Ureter (tissue), 1 donor: ENCODE results near the gene DLGAP4. TPM values are rescaled to one million over a fixed set of nuclear protein-coding genes. Genes with fewer than 3 reads are reported as not detected.
"Not testable (repeated sequence)": the region's sequence is repeated elsewhere in the genome, so short reads cannot be mapped to it uniquely, and the experiment has no call there.

Source experiments
- DNase-seq: peaks from one replicate; pipeline ENCODE4 v3.0.0-alpha.2; 2020; ENCODE audit warnings: low spot score
- total RNA-seq: library from RNA; stranded (reverse); gene quantifications from one replicate; pipeline ENCODE4 v1.2.4, GENCODE V29; 2023
- donor health status: DM: yes; HTN: yes; CAD: no.

DLGAP4 gene
- total RNA-seq, 1 donor from 2014 or later = 78.5 TPM

DNA sequence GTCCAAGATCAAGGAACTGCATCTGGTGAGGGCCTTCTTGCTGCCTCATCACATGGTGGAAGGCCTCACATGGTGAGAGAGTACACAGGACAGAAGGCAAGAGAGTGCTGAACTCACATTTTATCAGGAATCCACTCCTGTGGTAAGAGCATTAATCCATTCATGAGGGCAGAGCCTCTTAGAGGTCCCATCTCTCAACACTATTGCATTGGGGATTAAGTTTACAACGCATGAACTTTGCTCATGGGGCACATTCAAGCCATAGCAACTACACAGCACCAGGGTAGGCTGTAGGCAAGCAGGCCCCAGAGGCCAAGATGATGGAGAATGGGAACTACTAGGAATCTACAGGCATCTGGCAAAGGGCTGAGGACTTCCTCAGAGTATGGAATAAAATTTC, 257.2 kb downstream of the DLGAP4 start:
- DNase-seq = no peak

DNA sequence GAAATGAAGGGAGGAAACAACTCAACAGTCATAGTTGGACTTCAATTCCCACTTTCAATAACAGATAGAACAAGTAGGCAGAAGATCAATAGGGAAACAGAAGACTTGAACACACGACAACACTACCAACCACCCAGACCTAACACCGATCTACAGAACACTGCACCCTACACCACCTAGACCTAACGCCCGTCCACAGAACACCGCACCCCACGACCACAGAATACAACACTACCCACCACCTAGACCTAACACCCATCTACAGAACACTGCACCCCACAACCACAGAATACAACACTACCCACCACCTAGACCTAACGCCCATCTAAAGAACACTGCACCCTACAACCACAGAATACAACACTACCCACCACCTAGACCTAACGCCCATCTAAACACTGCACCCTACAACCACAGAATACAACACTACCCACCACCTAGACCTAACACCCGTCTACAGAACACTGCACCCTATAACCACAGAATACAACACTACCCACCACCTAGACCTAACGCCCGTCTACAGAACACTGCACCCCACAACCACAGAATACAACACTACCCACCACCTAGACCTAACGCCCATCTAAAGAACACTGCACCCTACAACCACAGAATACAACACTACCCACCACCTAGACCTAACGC, 258.1 kb downstream of the DLGAP4 start:
- not testable (repeated sequence) for DNase-seq

DNA sequence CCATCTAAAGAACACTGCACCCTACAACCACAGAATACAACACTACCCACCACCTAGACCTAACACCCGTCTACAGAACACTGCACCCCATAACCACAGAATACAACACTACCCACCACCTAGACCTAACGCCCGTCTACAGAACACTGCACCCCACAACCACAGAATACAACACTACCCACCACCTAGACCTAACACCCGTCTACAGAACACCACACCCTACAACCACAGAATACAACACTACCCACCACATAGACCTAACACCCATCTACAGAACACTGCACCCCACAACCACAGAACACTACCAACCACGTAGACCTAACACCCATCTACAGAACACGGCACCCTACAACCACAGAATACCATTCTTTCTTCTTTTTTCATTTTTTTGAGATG, 258.6 kb downstream of the DLGAP4 start:
- DNase-seq = not testable (repeated sequence)

DNA sequence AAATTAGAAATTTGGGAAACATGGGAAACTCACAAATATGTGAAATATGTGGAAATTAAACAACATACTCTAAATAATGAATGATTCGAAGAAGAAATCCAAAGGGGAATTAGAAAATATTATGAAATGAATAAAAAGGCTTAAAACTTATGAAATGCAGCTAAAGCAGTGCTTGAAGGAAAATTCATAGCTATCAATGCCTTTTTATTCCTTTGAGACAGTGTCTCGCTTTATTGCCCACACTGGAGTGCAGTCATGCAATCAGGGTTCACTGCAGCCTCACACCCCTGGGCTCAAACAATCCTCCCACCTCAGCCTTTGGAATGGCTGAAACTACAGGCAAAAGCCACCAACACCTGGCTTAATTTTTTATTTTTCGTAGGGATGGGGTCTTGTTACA, 259.4 kb downstream of the DLGAP4 start:
- no peak for DNase-seq

DNA sequence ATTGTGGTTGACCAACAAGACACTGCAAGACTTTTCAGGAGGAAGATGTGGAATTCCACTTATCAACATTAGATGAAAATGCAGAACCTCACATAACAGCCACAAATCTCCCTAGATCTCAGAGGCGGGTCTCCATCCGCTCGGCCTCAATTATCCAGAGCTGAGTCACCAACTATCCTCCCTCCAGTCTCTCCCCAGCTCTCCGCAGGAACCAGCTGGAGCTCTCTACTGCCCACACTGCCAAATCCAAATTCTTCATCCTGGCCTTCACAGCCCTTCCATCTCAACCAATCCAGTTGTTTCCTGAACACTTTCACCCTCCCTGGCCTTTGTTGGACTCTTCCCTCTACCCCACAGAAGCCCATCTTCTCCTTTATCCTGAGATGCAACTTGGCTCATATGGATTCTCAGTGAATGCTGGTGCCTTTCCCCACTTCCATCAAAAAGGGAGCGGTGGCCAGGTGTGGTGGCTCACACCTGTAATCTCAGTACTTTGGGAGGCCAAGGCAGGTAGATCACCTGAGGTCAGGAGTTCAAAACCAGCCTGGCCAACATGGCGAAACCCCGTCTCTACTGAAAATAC, 263.8 kb downstream of the DLGAP4 start:
- DNase-seq = no peak

DNA sequence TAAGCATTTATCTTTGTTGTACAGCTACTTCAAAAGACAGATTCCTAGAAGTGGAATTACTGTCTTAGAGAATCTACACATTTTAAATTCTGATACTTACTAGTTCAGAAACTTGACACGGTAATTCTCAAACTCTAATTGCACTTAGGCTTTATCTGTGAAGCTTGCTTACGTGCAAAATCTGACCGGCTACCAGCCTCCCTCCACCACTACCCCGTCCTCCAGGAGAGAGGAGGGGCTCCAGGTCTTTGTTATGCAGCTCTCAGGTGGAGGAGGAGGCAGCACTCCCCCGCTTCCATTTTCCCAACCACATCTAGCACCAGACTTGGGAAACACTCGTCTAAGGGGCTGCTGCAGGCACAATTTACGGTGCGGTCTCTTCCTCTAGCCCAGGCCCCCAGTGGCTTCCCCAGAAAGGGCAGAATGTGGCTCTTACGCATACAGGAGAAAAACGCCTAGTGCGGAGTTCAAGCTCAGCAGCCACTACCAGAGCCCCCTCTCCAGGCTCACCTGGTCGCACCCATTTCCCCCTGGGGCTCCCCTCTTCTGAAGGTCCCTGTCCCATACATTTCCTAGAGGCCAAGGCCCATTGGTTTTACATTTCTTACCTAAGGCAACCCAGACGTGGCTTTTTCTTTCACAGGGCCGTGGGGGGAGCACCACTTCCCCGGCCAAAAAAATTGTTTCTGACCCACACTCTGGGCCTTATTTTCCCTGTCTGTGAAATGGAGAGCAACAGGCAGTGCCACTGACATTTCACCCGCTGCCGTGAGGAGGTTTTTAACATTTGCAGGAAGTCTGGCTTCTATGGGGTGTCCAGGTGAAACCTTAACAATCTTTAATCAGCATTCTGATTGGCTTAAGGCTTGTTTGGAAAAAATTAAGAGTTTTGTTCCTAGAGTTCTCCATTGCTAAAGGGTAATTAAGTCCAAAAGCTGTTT, 265.7 kb downstream of the DLGAP4 start:
- no peak for DNase-seq

DNA sequence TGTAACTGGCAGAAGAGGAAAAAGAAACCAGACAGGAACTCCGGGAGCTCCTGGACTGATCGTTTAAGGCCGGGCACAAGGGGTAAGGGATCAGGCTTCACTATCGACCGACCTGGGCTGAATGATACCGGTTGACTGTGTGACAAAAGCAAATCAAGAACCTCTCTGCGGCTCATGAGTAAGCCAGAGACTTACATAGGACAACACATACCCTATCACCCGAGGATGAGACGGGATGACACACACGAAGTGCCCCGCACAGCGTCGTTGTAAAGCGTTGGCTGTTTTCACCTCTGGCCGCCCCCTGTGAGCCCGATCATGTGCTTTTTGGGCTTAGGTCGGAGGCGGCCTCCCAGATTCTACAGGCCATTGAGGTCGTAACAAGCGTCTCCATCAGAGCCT, 266.6 kb downstream of the DLGAP4 start:
- no peak for DNase-seq

DNA sequence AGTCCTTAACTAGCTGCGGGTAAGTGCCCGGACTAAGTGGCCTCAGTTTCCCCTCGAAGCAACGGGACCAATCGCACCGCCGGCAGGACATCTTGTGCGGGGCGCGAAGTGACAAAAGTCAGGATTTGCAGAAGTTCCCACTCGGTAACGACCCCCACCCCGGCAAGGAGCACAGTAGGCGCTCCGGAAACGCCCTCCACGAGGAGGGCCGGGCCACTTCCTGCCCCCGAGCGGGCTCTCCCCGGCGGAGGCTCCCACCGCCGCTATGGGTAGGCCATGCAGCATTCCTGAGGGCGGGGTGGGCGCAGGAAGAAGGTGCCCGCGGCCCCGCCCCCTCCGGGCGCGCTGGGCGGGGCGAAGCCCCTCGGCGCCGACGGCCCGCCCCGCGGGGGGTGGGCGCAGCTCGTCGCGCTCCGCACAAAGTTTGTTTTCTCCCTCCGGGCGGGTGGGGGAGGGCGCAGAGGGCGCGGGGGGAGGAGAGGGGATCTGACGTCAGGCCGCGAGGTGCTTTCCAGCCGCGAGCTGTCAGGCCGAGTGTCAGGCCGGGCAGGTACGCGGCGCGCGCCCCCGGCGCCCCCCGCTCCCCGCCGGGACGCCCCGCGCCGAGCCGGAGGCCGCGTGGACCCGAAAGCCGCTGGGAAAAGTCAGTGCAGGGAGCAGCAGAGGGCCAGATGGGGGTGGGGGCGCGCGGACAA, 267.1 kb downstream of the DLGAP4 start, which contains the start of gene TGIF2:
Gene TGIF2 (plus strand): TSS at position 495 of the 695 bp plus-strand sequence. CDS start 5,178 bp downstream, outside the sequence.
- DNase-seq = peak; percentile 87

DNA sequence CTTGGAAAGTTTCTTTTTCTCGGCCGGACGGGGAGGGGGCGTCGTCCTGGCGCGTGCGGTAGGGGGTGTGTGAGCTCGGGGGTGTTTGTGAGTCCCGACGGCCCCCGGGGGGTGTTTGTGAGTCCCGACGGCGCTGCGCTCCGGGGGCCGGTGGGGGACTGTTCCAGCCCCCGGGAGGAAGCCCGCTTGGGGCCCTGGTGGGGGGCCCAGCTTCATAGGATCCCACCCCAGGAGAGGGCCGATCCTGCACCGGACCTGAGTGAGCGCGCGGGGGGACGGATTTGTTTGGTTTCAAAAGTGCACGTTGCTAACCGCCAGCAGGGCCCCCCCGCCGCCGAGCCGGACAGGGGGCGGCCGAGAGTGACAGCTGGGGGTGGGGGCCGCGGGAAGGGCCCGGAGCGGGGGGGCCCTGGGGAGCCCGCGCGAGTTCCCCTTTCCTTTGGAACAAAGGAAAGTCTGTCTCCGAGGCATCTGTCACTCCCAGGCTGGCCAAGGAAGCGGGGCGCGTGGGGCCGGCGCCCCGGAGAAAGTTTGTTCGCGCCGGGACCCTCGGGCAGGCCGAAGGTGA, 267.7 kb downstream of the DLGAP4 start:
- peak; percentile 55 for DNase-seq

DNA sequence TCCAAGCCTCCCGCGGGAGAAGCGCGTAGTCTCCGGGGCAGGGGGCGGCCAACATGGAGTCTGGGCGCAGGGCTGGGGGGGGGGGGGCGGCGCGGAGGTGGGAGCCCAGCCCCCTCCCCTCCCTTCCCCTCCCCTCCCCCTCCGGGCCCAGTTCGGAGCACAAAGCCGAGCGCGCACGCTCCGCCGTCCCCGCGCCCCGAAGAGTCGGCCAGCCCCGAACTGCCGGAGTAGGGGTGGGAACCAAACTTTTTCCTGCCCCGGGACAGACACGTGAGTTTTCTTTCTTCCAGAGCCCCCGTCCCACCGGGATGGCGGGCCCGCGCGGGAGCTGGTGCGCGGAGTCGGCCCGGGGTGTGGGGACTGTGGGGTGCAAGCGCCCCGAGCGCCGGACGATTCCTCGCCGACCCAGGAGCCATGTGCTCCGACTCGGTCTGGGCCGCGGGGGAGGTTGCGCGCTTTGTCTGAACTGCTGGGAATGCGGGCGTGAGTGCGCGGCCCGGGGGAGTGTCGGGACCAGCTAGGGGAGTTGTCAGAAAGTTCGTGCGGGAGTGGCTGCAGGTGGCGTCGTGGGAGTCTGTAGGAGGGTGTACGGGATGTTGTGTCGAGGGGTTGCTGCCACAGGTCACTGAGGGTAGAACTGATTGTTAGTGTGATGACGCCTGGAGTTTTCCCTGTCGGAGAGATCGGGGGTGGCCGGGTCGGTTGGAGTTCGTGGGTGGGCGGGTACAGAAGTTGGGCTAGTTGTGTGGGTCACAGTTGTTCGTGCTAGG, 268.4 kb downstream of the DLGAP4 start:
- DNase-seq = peak; percentile 57

GRCh38 chr20:36576081-36576445, 269.9 kb downstream of the DLGAP4 start:
- DNase-seq = no peak

Other genes starting within 250 kb of the DLGAP4 start
- 165 TPM for gene EPB41L1, start 151.6 kb upstream of the DLGAP4 start, total RNA-seq
- 30.8 TPM for gene AAR2, start 69.9 kb upstream of the DLGAP4 start, total RNA-seq
- gene MYL9, start 235.2 kb downstream of the DLGAP4 start, total RNA-seq = 1,028 TPM